Small intestine (tissue), 7 donors: ENCODE results near the gene MYL5. TPM values are rescaled to one million over a fixed set of nuclear protein-coding genes. Genes with fewer than 3 reads are reported as not detected.

Experiments
- DNase-seq, 2 donors: peaks; one replicate each; pipeline versions ENCODE4 v3.0.0 to v3.0.0-alpha.2; 2013
- FAIRE-seq: peaks from 2 replicates; lab custom pipeline; 2012; peaks lifted over from hg19 to GRCh38; lab: Jason Lieb, UNC
- H3K27ac ChIP-seq, 3 donors: one replicate each; pipeline ENCODE4 v1.5.1; 2013; ENCODE audit warnings: low read length in 2 of 3, mild to moderate bottlenecking in 2 of 3, control low read depth in 1 of 3, inconsistent platforms in 1 of 3, low read depth in 1 of 3, moderate library complexity in 1 of 3
- H3K27me3 ChIP-seq, 3 donors: one replicate each; pipeline ENCODE4 v1.6.1; 2013; ENCODE audit warnings: low read length in 3 of 3, inconsistent platforms in 1 of 3; ENCODE audit not compliant: control insufficient read depth in 3 of 3, insufficient read depth in 3 of 3
- H3K36me3 ChIP-seq, 3 donors: one replicate each; pipeline ENCODE4 v1.6.1; 2013; ENCODE audit warnings: low read length in 3 of 3, inconsistent platforms in 1 of 3, low read depth in 1 of 3, mild to moderate bottlenecking in 1 of 3, moderate library complexity in 1 of 3; ENCODE audit not compliant: control insufficient read depth in 3 of 3, insufficient read depth in 2 of 3
- H3K4me1 ChIP-seq, 3 donors: one replicate each; pipeline ENCODE4 v1.6.1; 2013; ENCODE audit warnings: low read length in 2 of 3, inconsistent platforms in 1 of 3, low read depth in 1 of 3, mild to moderate bottlenecking in 1 of 3, moderate library complexity in 1 of 3; ENCODE audit not compliant: control insufficient read depth in 3 of 3, insufficient read depth in 2 of 3
- H3K4me3 ChIP-seq, 3 donors: one replicate each; pipeline ENCODE4 v1.5.1; 2013; ENCODE audit warnings: low read length in 3 of 3, control low read depth in 1 of 3, inconsistent platforms in 1 of 3, low read depth in 1 of 3, mild to moderate bottlenecking in 1 of 3, moderate library complexity in 1 of 3
- H3K9me3 ChIP-seq, 2 donors: one replicate each; pipeline ENCODE4 v1.6.1; 2013; ENCODE audit warnings: low read depth in 1 of 2, low read length in 1 of 2; ENCODE audit not compliant: control insufficient read depth in 2 of 2, insufficient read depth in 1 of 2
- WGBS, 3 donors: extraction: QIAGEN DNeasy Blood & Tissue Kit; methylation state at CpG; one replicate each; pipeline ENCODE4 v1.1.7; 2013; 5-methylcytosine and 5-hydroxymethylcytosine counted together
- polyA plus RNA-seq, 4 donors: library from polyadenylated mRNA; stranded (reverse) in 3 of 4; unstranded in 1 of 4; fragments of 200-250 nt in 3 of 4; fragments of 120-200 nt in 1 of 4; gene quantifications; one replicate each; pipeline versions ENCODE4 v1.2.1 to v1.2.3, GENCODE V29; 2013
- donor health status: healthy with polysubstance abuse.
- donor health status: control.
- donor health status: control.
- donor health status: Bipolar disorder and iron deficiency.
- donor health status: healthy.

The MYL5 gene
- polyA plus RNA-seq, 4 donors: 36.1 to 316 (median 159) TPM

- peaks cover 0 to 15% (median 0%) of the 10 kb centered on the region in 3 donors for H3K36me3 ChIP-seq
- peaks cover 0 to 52% (median 7%) of the 10 kb centered on the region in 3 donors for H3K4me1 ChIP-seq
- 40 to 67% (median 46%) methylated on average over 25 of the region's 25 CpGs for WGBS, 3 donors
- no peaks in the 10 kb centered on the region for H3K9me3 ChIP-seq
- no peaks in the 10 kb centered on the region for H3K27me3 ChIP-seq
- DNase-seq (no peak), FAIRE-seq (no peak)
- no peak overlapping the region for H3K27ac ChIP-seq
- H3K4me3 ChIP-seq: no peak overlapping the region
Measured at GRCh38 chr4:683247-683897, 9.0 kb downstream of the MYL5 start.

GRCh38 chr4:683982-684622, 9.8 kb downstream of the MYL5 start:
- H3K4me3 ChIP-seq: no peak overlapping the region
- peaks cover 0 to 57% (median 5%) of the 10 kb centered on the region in 3 donors for H3K4me1 ChIP-seq
- H3K27me3 ChIP-seq: peaks cover 0 to 2% (median 0%) of the 10 kb centered on the region in 3 donors
- no peak overlapping the region for H3K27ac ChIP-seq
- DNase-seq (peak; percentile 72 to 83), FAIRE-seq (no peak)
- no peaks in the 10 kb centered on the region for H3K9me3 ChIP-seq
- WGBS, 3 donors: 18 to 39% (median 38%) methylated on average over 18 to 19 of the region's 19 CpGs
- peaks cover 0 to 15% (median 0%) of the 10 kb centered on the region in 3 donors for H3K36me3 ChIP-seq

- Histone ChIP-seq H3K36me3 (peaks cover 0 to 14% (median 0%) of the 10 kb centered on the region in 3 donors), H3K4me1 (peaks cover 5 to 64% (median 5%) of the 10 kb centered on the region in 3 donors), H3K4me3 (no peak overlapping the region), H3K9me3 (no peaks in the 10 kb centered on the region), H3K27me3 (peaks cover 0 to 2% (median 0%) of the 10 kb centered on the region in 3 donors), H3K27ac (no peak overlapping the region)
- WGBS, 3 donors: 41 to 70% (median 61%) methylated on average over 18 to 21 of the region's 21 CpGs
- FAIRE-seq: no peak
- DNase-seq: no peak
Measured at GRCh38 chr4:684623-685327, 10.4 kb downstream of the MYL5 start.

- H3K9me3 ChIP-seq: no peaks in the 10 kb centered on the region
- FAIRE-seq: no peak
- H3K4me3 ChIP-seq: no peak overlapping the region
- H3K27me3 ChIP-seq: peaks cover 0 to 2% (median 0%) of the 10 kb centered on the region in 3 donors
- DNase-seq: no peak
- peaks cover 5 to 62% (median 5%) of the 10 kb centered on the region in 3 donors for H3K4me1 ChIP-seq
- WGBS, 3 donors: 90 to 93% (median 91%) methylated on average over 35 to 37 of the region's 37 CpGs
- H3K36me3 ChIP-seq: peaks cover 0 to 10% (median 0%) of the 10 kb centered on the region in 3 donors
- H3K27ac ChIP-seq: no peak overlapping the region
Measured at GRCh38 chr4:685679-686412, 11.5 kb downstream of the MYL5 start.

- 83 to 91% (median 83%) methylated on average over 24 to 31 of the region's 31 CpGs for WGBS, 3 donors
- FAIRE-seq: no peak
- Histone ChIP-seq H3K9me3 (no peaks in the 10 kb centered on the region), H3K27me3 (peaks cover 0 to 2% (median 0%) of the 10 kb centered on the region in 3 donors), H3K4me3 (no peak overlapping the region), H3K4me1 (peaks cover 5 to 58% (median 5%) of the 10 kb centered on the region in 3 donors), H3K36me3 (peaks cover 0 to 10% (median 0%) of the 10 kb centered on the region in 3 donors), H3K27ac (peak overlapping the region in 1 of 3 donors; percentile 25)
- DNase-seq: no peak
Measured at GRCh38 chr4:686413-687040, 12.2 kb downstream of the MYL5 start.

- FAIRE-seq (no peak), DNase-seq (peak; percentile 84 to 96)
- 43 to 60% (median 47%) methylated on average over 36 to 38 of the region's 38 CpGs for WGBS, 3 donors
- Histone ChIP-seq H3K27ac (peak overlapping the region; percentile 1 to 84 (median 77)), H3K27me3 (peaks cover 0 to 2% (median 0%) of the 10 kb centered on the region in 3 donors), H3K9me3 (no peaks in the 10 kb centered on the region), H3K4me1 (peaks cover 5 to 51% (median 5%) of the 10 kb centered on the region in 3 donors), H3K36me3 (peaks cover 0 to 7% (median 0%) of the 10 kb centered on the region in 3 donors), H3K4me3 (no peak overlapping the region)
Measured at GRCh38 chr4:687048-687970, 13.0 kb downstream of the MYL5 start.
